NOMO-1 (cell line): Measurements from ENCODE around the gene CYP4F11.
"Not testable (repeated sequence)": the region's sequence is repeated elsewhere in the genome, so short reads cannot be mapped to it uniquely, and the experiment has no call there.

Source experiments
- DNase-seq, 2 experiments: peaks; one replicate each; lab custom pipeline; 2025; ENCODE audit not compliant: unreplicated experiment in 2 of 2; lab: John Stamatoyannopoulos, UW

The CYP4F11 gene

GRCh38 chr19:15926484-15926883 lies 7.8 kb downstream of the CYP4F11 start:
- DNase-seq, result no peak

- DNase-seq, result no peak
Measured at GRCh38 chr19:15923702-15924101, 10.6 kb downstream of the CYP4F11 start.

DNA sequence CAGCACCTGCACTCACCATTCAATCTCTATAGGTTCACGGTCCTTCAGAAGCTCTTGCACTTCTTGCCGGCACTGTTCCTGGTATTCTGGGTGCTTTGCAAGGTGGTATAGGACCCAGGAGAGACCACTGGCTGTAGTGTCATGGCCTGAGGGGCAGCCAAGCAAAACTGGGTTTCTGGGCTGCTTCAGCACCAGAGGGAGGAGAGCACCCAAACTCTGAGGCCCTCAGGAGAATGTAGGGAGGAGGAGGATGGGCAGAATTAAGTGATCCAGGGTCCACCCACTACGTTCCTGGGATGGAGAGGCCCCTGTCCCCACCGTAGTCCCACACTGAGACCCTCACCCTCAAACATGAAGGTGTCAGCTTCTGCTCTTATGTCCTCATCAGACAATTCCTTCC lies 12.3 kb downstream of the CYP4F11 start:
- no peak for DNase-seq

GRCh38 chr19:15919243-15919642 lies 15.1 kb downstream of the CYP4F11 start:
- DNase-seq, result no peak

DNA sequence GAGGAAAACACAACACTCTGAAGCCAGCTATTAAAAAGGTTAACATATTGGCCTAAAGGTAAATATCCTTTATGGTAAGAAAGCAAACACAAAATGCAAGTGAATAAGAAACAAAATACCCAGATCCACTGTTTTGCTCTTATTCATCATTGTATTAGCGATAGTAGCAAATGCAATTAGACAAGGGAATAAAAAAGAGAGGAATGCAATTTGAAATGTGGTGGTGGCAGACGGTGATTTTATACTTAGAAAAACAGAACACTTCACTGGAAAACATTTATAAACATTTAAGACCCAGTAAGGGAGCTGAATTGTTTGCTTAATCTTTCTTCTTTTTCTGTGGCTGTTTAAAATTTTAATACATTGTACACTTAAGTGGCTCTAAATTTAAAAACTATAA lies 19.2 kb downstream of the CYP4F11 start:
- no peak for DNase-seq

GRCh38 chr19:15913830-15914229 lies 20.5 kb downstream of the CYP4F11 start:
- DNase-seq, result no peak

GRCh38 chr19:15913384-15913783 lies 20.9 kb downstream of the CYP4F11 start:
- no peak for DNase-seq

DNA sequence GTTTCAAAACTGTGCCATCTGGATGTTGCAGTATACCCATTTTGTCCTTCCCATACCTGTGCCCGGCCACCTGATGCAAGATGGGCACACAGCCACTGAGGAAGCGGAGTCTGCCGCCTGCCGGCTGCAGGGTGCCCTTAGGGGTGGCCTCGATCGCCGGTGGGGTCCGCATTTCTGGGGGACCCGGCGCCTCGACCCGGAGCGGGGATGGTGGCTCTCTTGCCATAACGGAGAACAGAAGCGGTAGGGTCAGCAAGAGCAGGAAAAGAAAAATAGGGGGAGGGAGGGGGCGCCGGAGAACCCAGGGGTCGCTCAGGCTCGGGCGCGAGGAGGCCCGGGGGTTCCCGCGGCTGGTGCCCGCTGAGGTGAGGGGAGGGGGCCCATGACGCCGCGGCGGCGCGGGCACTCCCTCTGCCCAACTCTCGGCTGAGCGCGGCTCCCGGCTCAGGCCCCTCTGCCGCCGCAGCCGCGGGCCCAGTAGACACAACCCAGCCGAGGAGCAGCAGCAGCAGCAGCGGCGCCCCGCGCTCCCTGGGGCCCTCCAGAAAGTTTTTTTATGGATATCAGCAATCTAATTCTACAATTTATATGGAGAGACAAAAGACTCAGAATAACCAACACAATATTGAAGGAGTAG lies 22.6 kb downstream of the CYP4F11 start:
- DNase-seq, result no peak

GRCh38 chr19:15905026-15905425 lies 29.3 kb downstream of the CYP4F11 start:
- DNase-seq, result no peak

DNA sequence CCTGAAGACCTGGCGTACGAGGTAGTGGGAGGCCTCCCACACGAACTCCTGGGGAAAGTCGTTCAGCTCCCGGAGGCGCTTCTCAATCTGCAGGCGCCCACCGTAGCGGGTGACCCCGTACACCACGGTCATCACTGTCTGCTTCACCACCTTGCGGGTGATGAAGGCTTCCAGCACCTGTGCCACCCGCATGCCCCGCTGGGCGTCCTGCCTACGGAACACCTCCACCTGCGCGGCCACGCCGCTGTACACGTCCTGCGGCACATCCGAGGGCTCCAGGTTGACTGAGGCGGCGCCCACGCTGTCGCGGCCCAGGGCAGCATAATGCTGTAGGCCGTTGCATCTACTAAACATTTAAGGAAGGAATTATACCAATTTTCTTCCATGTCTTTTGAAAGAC lies 31.4 kb downstream of the CYP4F11 start:
- DNase-seq, result not testable (repeated sequence)

GRCh38 chr19:15902254-15902653 lies 32.1 kb downstream of the CYP4F11 start:
- no peak for DNase-seq

DNA sequence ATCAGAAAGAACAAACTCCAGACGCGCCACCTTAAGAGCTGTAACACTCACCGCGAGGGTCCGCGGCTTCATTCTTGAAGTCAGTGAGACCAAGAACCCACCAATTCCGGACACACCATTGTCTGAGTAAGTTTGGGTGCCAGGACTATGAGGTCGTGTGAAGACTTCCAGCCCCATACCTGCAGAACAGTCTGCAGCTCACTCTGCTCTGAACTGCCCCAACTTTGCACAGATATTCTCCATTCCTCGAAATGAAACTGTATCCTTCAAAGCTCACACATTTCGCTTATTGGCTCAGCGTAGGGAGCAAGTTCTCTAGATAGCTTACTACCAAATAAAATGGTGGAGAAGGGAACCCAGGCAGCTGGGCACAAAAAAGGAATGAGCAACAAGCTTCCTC lies 33.8 kb downstream of the CYP4F11 start:
- no peak for DNase-seq

GRCh38 chr19:15900032-15900431 lies 34.3 kb downstream of the CYP4F11 start:
- not testable (repeated sequence) for DNase-seq

DNA sequence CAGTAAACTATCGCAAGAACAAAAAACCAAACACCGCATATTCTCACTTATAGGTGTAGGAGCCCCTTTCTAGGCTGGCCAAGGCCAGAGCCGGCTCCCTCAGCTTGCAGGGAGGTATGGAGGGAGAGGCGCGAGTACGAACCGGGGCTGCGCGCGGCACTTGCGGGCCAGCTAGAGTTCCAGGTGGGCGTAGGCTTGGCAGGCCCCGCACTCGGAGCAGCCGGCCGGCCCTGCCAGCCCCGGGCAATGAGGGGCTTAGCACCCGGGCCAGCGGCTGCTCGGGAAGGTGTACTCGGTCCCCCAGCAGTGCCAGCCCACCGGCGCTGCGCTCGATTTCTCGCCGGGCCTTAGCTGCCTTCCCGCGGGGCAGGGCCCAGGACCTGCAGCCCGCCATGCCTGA lies 34.8 kb downstream of the CYP4F11 start:
- DNase-seq, result not testable (repeated sequence)

DNA sequence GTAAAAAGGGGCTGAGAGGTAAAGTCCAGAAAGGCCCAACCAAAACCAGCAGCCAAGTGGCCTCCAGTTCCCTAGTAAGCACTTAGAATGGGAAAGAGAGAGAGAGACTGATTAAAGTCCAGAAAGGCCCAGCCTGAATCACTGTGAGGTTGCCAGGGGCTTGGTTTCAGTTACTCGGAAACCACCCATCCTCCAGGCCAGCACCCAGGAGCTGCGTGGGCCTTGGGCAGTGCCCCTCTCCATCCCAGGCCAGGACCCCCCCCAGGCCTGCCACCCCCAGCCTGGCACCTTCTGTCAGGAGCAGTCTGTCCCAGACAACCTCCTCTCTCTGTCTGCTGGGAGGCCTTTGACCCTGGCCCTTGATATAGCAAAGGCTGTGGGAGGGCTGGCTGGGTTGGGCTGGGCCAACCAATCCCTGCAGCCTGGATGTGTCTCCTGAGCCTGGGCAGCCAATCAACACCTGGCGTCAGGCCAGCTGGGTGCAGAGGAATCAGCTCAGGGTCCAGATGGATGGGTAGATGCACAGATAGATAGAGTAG lies 36.5 kb downstream of the CYP4F11 start, which contains the start of gene CYP4F2:
Gene CYP4F2, minus strand, starts transcription at position 337 of the 539 bp plus-strand sequence. CDS start 463 bp downstream, outside the sequence.
- DNase-seq, result no peak

- DNase-seq, result no peak
Measured at GRCh38 chr19:15897026-15897737, 37.1 kb downstream of the CYP4F11 start.

GRCh38 chr19:15895876-15896430 lies 38.4 kb downstream of the CYP4F11 start:
- DNase-seq, result no peak

DNA sequence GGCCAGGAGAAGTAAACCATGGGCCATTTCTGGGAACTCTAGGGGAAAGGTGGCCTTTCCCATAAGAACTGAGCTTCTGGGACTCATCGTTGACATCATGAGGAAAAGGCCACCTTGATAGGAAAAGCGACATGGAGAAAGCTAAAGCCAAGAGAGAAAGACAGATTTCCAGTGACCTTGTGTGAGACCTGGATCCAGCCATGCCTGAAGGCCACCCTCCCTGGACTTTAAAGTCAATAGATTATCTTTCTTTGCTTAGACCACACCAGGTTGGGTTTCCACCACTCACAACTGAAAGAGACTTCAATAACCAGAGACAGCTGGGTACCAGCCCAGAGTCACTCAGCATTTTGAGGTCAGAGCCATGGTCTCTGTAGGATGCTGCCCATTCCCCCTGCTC lies 40.0 kb downstream of the CYP4F11 start:
- DNase-seq, result no peak

DNA sequence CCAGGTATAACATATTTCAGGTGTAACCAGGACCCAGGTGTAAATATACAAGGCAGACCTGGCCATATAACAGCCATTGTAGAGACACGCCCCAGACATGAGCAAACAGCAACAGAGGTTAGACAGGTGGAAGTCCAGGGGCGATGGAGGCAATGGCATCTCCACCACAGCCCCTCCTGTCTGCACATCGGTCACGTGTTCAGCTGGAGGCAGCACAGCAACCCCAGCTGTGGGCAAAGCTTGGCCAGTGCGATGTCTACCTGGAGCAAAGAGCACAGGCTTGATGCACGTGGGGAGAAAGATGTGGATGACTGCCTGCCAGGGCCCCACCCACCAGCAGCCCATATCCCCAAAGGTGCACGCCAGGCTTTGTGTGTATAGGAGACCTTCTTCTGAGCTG lies 40.9 kb downstream of the CYP4F11 start:
- DNase-seq, result no peak

DNA sequence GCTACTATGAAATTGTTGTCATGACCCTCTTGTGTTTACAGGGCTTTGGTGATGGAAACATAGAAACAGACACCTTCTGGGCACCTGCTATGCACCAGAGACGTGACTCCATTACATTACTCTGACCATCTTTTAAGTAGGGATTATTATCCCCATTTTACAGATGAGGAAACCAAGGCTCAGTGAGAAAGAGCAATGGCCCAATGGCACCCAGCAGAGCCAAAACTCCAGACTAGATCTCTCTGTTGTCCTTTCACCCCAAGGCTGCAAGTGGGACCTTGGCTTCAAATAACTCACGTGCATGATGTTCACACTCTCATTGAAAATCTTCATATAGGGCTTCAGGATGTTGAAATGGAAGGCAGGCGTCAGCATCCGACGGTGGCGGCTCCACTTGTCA lies 42.3 kb downstream of the CYP4F11 start:
- DNase-seq, result no peak

- no peak for DNase-seq
Measured at GRCh38 chr19:15891434-15891833, 42.9 kb downstream of the CYP4F11 start.

GRCh38 chr19:15889339-15889738 lies 45.0 kb downstream of the CYP4F11 start:
- DNase-seq, result not testable (repeated sequence)
